HepG2 (cell line): ENCODE measurements around the gene NR1I2. TPM values are rescaled to one million over a fixed set of nuclear protein-coding genes. Genes with fewer than 3 reads are reported as not detected.

ENCODE experiments used
- AHDC1 ChIP-seq: sonication (generic); formaldehyde crosslinking; IDR thresholded peaks from 2 replicates; pipeline ENCODE4 v1.5.1; 2020; ENCODE audit warnings: mild to moderate bottlenecking, missing genetic modification reagents, borderline replicate concordance
- CENPX ChIP-seq: sonication (generic); formaldehyde crosslinking; IDR thresholded peaks from 2 replicates; pipeline ENCODE4 v1.9.0; 2021; ENCODE audit warnings: mild to moderate bottlenecking, missing genetic modification reagents, moderate library complexity
- DNMT1 ChIP-seq: sonication (generic); formaldehyde crosslinking; IDR thresholded peaks from 2 replicates; pipeline ENCODE4 v1.5.1; 2020; ENCODE audit warnings: mild to moderate bottlenecking, missing genetic modification reagents
- E2F2 ChIP-seq: sonication (generic); formaldehyde crosslinking; IDR thresholded peaks from 2 replicates; pipeline ENCODE4 v1.4.0; 2020; ENCODE audit warnings: missing genetic modification reagents, borderline replicate concordance
- EHMT2 ChIP-seq: fragments of 200-600 bp; sonication (generic); IDR thresholded peaks from 2 replicates; pipeline ENCODE4 v1.7.0; 2017; ENCODE audit warnings: antibody characterized with exemption, low read depth, low read length, borderline replicate concordance
- ELF3 ChIP-seq: IDR thresholded peaks from 2 replicates; pipeline ENCODE4 v1.6.1; 2016; ENCODE audit warnings: missing genetic modification reagents, missing compliant biosample characterization
- HNF4A ChIP-seq: sonication (generic); formaldehyde crosslinking; IDR thresholded peaks from 2 replicates; pipeline ENCODE4 v1.4.0; 2020; ENCODE audit warnings: missing genetic modification reagents
- HOXA5 ChIP-seq: sonication (generic); formaldehyde crosslinking; IDR thresholded peaks from 2 replicates; pipeline ENCODE4 v1.4.0; 2020; ENCODE audit warnings: missing genetic modification reagents
- HOXA9 ChIP-seq: sonication (generic); formaldehyde crosslinking; IDR thresholded peaks from 2 replicates; pipeline ENCODE4 v1.8.1; 2022; ENCODE audit warnings: missing genetic modification reagents, mild to moderate bottlenecking, moderate library complexity, borderline replicate concordance
- KDM1A ChIP-seq: IDR thresholded peaks from 2 replicates; pipeline ENCODE4 v1.6.1; 2016; ENCODE audit warnings: missing compliant biosample characterization
- MXD1 ChIP-seq: sonication (generic); formaldehyde crosslinking; IDR thresholded peaks from 2 replicates; pipeline ENCODE4 v1.4.0; 2020; ENCODE audit warnings: mild to moderate bottlenecking, missing genetic modification reagents
- NCOR1 ChIP-seq: fragments of 200-600 bp; sonication (generic); IDR thresholded peaks from 2 replicates; pipeline ENCODE4 v1.7.0; 2017; ENCODE audit warnings: antibody characterized with exemption, low read length, borderline replicate concordance
- NR2F6 ChIP-seq, 2 experiments: IDR thresholded peaks; 2 replicates each; pipeline ENCODE4 v1.6.1; 2016; ENCODE audit warnings: antibody characterized with exemption in 1 of 2, mild to moderate bottlenecking in 1 of 2
- PAWR ChIP-seq: sonication (generic); formaldehyde crosslinking; IDR thresholded peaks from 2 replicates; pipeline ENCODE4 v1.4.0; 2020; ENCODE audit warnings: missing genetic modification reagents, mild to moderate bottlenecking, borderline replicate concordance
- POGZ ChIP-seq: sonication (generic); formaldehyde crosslinking; IDR thresholded peaks from 2 replicates; pipeline ENCODE4 v1.4.0; 2020; ENCODE audit warnings: mild to moderate bottlenecking, missing genetic modification reagents
- RCOR2 ChIP-seq: IDR thresholded peaks from 2 replicates; pipeline ENCODE4 v1.6.1; 2016; ENCODE audit warnings: missing biosample characterization, missing genetic modification reagents
- SAP130 ChIP-seq: IDR thresholded peaks from 2 replicates; pipeline ENCODE4 v1.6.1; 2016; ENCODE audit warnings: low read depth
- SYNCRIP ChIP-seq: fragments of 200-400 bp; formaldehyde crosslinking; IDR thresholded peaks from 2 replicates; pipeline ENCODE4 v1.6.1; 2018; ENCODE audit warnings: mild to moderate bottlenecking, low read depth, low read length; ENCODE audit not compliant: insufficient read depth
- THYN1 ChIP-seq: sonication (generic); formaldehyde crosslinking; IDR thresholded peaks from 2 replicates; pipeline ENCODE4 v1.8.1; 2023; ENCODE audit warnings: low read depth, mild to moderate bottlenecking, moderate library complexity, missing genetic modification reagents, borderline replicate concordance
- ZNF567 ChIP-seq: sonication (generic); formaldehyde crosslinking; IDR thresholded peaks from 2 replicates; pipeline ENCODE4 v1.8.1; 2023; ENCODE audit warnings: mild to moderate bottlenecking, missing genetic modification reagents, borderline replicate concordance
- ZNF614 ChIP-seq: IDR thresholded peaks from 2 replicates; pipeline ENCODE4 v1.6.1; 2018; ENCODE audit warnings: missing biosample characterization, missing genetic modification reagents, inconsistent platforms, borderline replicate concordance
- ZNF792 ChIP-seq: IDR thresholded peaks from 2 replicates; pipeline ENCODE4 v1.6.1; 2016
- ZSCAN31 ChIP-seq: sonication (generic); formaldehyde crosslinking; IDR thresholded peaks from 2 replicates; pipeline ENCODE4 v1.5.0; 2020; ENCODE audit warnings: low read depth, mild to moderate bottlenecking, missing genetic modification reagents
- polyA plus RNA-seq, 8 experiments: library from polyadenylated mRNA; depleted of rRNA in 3 of 8; stranded (reverse) in 7 of 8; unstranded in 1 of 8; fragments of >200 nt; fragmentation: Illumina TruSeq in 4 of 8; extraction: Trizol in 4 of 8; gene quantifications; 2 replicates each; pipeline versions ENCODE4 v1.2.1 to v1.2.3, GENCODE V29; 2011 to 2016; ENCODE audit warnings: low read depth in 4 of 8, missing spikeins in 1 of 8, mixed read lengths in 1 of 8; ENCODE audit not compliant: insufficient read depth in 1 of 8
- total RNA-seq, 5 experiments: library from RNA; depleted of rRNA; stranded (reverse); fragments of >200 nt; fragmentation: Illumina TruSeq; extraction: Trizol; gene quantifications; 2 replicates each; pipeline ENCODE4 v1.2.3, GENCODE V29; 2016; ENCODE audit warnings: low read depth in 1 of 5
- TF ChIP-seq, protein P1 (sequence below): sonication (generic); formaldehyde crosslinking; IDR thresholded peaks from 2 replicates; pipeline ENCODE4 v1.5.0; 2020; ENCODE audit warnings: missing genetic modification reagents

NR1I2 gene
- total and polyA plus RNA-seq, 2 of the 13 experiments (the other 11 are each of a cell fraction or from before 2014, with no cell fraction given) = 8.8 to 13.4 TPM

- TF ChIP-seq ELF3 (peak; percentile 40; the same call in 1 of the 2 replicates), EHMT2 (no peak), THYN1 (CRISPR knock-in tag) (no peak), MXD1 (CRISPR knock-in tag) (no peak), ZSCAN31 (CRISPR knock-in tag) (no peak), NCOR1 (peak; percentile 47; the same call in 1 of the 2 replicates), E2F2 (no peak), CENPX (CRISPR knock-in tag) (no peak), AHDC1 (CRISPR knock-in tag) (peak; percentile 76; the same call in 1 of the 2 replicates), PAWR (CRISPR knock-in tag) (no peak), ZNF614 (CRISPR knock-in tag) (peak; percentile 65; the same call in 1 of the 2 replicates), NR2F6 (IDR thresholded peaks at IDR 0.05) (peak; percentile 77), NR2F6 (CRISPR knock-in tag; IDR thresholded peaks at IDR 0.05) (peak; percentile 89), ZNF567 (no peak), KDM1A (CRISPR knock-in tag) (no peak), ZNF792 (CRISPR knock-in tag) (0 out of 2 replicates have a peak, but pooled peaks have one; percentile 52), DNMT1 (CRISPR knock-in tag) (no peak), SYNCRIP (no peak), HNF4A (CRISPR knock-in tag) (peak; percentile 96), POGZ (CRISPR knock-in tag) (peak; percentile 61), HOXA9 (CRISPR knock-in tag) (no peak), SAP130 (CRISPR knock-in tag) (peak; percentile 64), RCOR2 (peak; percentile 64; the same call in 1 of the 2 replicates), HOXA5 (CRISPR knock-in tag) (no peak)
- TF ChIP-seq, protein P1, sequence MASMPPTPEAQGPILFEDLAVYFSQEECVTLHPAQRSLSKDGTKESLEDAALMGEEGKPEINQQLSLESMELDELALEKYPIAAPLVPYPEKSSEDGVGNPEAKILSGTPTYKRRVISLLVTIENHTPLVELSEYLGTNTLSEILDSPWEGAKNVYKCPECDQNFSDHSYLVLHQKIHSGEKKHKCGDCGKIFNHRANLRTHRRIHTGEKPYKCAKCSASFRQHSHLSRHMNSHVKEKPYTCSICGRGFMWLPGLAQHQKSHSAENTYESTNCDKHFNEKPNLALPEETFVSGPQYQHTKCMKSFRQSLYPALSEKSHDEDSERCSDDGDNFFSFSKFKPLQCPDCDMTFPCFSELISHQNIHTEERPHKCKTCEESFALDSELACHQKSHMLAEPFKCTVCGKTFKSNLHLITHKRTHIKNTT = no peak
Measured at GRCh38 chr3:119825820-119826219, 43.9 kb downstream of the NR1I2 start (continued).
